Measurements from ENCODE around the gene MED17. TPM values are rescaled to one million over a fixed set of nuclear protein-coding genes. Genes with fewer than 3 reads are reported as not detected.

Gene MED17
- total and polyA plus RNA-seq, 9 donors, result 24.9 to 38.3 (median 32.0) TPM

DNA sequence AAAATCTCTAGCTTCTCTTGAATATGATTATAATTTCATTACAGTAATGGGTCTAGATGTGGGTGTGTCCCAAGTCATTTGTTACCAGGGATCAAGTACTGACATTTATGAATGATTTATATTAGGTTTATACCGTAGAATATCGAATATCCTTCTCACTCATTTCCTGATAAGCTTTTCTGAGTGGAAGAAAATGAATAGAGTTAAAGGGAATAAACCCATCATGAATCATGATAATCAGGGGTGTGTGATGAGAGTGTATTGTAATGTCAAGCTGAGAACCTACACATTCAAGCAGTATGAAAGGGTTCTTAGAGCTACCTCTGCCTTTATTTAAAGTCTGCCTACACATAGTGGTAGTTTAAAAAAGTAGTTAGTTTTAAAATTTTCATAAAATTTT is 17.3 kb downstream of the MED17 start:
- Histone ChIP-seq H3K36me3 (no peaks in the 10 kb centered on the region), H3K27ac (no peak overlapping the region), H3K9me3 (no peaks in the 10 kb centered on the region), H3K4me3 (no peak overlapping the region), H3K27me3 (no peaks in the 10 kb centered on the region), H3K4me1 (ENCODE audit: insufficient read depth) (no peaks in the 10 kb centered on the region)
- no peak for TF ChIP-seq POLR2A (IDR thresholded peaks at IDR 0.05)
- TF ChIP-seq, protein P1, sequence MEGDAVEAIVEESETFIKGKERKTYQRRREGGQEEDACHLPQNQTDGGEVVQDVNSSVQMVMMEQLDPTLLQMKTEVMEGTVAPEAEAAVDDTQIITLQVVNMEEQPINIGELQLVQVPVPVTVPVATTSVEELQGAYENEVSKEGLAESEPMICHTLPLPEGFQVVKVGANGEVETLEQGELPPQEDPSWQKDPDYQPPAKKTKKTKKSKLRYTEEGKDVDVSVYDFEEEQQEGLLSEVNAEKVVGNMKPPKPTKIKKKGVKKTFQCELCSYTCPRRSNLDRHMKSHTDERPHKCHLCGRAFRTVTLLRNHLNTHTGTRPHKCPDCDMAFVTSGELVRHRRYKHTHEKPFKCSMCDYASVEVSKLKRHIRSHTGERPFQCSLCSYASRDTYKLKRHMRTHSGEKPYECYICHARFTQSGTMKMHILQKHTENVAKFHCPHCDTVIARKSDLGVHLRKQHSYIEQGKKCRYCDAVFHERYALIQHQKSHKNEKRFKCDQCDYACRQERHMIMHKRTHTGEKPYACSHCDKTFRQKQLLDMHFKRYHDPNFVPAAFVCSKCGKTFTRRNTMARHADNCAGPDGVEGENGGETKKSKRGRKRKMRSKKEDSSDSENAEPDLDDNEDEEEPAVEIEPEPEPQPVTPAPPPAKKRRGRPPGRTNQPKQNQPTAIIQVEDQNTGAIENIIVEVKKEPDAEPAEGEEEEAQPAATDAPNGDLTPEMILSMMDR (IDR thresholded peaks at IDR 0.05), result no peak
- TF ChIP-seq EP300 (IDR thresholded peaks at IDR 0.05), result no peak
- DNase-seq, result no peak
- WGBS, 3 donors, result 71 to 80% (median 77%) methylated on average over 2 of the region's 2 CpGs
- intact Hi-C loops (cut with DNase I), result no loop called here

DNA sequence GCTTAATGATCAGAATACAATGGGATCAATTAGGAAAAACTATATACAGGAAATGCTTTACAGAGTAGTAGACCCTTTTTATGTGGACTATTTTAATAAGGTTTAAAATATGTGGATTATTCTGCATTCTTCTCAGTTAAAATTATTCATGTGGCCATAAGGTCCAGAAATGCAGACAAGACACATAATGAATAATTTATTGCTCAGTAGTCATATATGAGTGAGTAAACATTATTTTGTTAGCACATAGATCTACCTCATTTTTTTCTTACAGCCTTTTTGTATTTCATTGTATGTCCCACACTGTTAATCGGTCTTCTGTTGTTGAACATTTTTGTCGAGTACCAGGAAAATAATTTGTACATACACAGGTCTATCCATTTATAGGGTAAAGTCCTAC is 20.8 kb downstream of the MED17 start:
- Histone ChIP-seq H3K9me3 (no peaks in the 10 kb centered on the region), H3K4me3 (no peak overlapping the region), H3K27ac (no peak overlapping the region), H3K4me1 (ENCODE audit: insufficient read depth) (no peaks in the 10 kb centered on the region), H3K27me3 (no peaks in the 10 kb centered on the region), H3K36me3 (no peaks in the 10 kb centered on the region)
- DNase-seq, result no peak
- TF ChIP-seq POLR2A (IDR thresholded peaks at IDR 0.05), result no peak
- no peak for TF ChIP-seq EP300 (IDR thresholded peaks at IDR 0.05)
- TF ChIP-seq, protein P1 (IDR thresholded peaks at IDR 0.05), result no peak
- 92 to 95% (median 94%) methylated on average over 2 of the region's 2 CpGs for WGBS, 3 donors
- intact Hi-C loops (cut with DNase I), result no loop called here

DNA sequence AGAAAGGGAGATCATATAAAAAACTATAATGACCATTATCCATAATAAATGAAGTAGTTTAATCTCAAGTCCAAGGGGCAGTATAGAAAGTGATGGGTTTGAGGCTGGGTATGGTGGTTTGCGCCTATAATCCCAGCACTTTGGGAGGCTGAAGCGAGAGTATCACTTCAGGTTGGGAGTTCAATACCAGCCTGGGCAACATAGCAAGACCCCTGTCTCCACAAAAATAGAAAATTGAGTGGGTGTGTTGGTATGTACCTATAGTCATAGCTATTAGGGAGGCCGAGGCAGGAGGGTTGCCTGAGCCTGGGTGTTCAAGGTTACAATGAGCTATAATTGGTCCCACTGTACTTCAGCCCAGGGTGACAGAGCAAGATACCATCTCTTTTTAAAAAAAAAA is 23.9 kb downstream of the MED17 start:
- H3K36me3 ChIP-seq, result no peaks in the 10 kb centered on the region
- H3K27ac ChIP-seq, result no peak overlapping the region
- intact Hi-C loops (cut with DNase I), result no loop called here
- DNase-seq, result no peak
- H3K9me3 ChIP-seq, result no peaks in the 10 kb centered on the region
- WGBS, 3 donors, result 93 to 98% (median 96%) methylated on average over 3 of the region's 3 CpGs
- H3K4me1 ChIP-seq (ENCODE audit: insufficient read depth), result no peaks in the 10 kb centered on the region
- no peak for TF ChIP-seq POLR2A (IDR thresholded peaks at IDR 0.05)
- TF ChIP-seq EP300 (IDR thresholded peaks at IDR 0.05), result no peak
- TF ChIP-seq, protein P1 (IDR thresholded peaks at IDR 0.05), result no peak
- H3K27me3 ChIP-seq, result no peaks in the 10 kb centered on the region
- H3K4me3 ChIP-seq, result no peak overlapping the region

DNA sequence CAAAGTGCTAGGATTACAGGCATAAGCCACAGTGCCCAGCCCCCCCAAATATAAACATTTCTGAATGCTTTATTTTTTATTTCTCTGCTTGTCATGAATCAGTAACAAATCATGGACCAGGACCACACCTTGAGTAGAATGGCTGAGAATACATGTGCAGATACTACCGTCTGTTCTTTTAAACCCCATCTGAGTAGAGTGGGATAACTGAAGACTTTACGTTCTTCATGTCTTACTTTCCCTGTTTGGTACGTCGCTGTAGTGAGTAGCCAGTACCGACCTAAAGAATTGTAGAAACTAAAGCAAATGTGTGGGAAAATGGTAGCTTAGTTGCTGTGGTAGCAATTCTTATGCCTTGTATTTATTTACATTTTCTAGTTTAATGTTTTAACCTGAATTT is 29.9 kb downstream of the MED17 start:
- no peaks in the 10 kb centered on the region for H3K36me3 ChIP-seq
- intact Hi-C loops (cut with DNase I), result no loop called here

More for the DNA sequence above, 29.9 kb downstream of the MED17 start:
- H3K27me3 ChIP-seq, result no peaks in the 10 kb centered on the region
- H3K9me3 ChIP-seq, result no peaks in the 10 kb centered on the region
- TF ChIP-seq POLR2A (IDR thresholded peaks at IDR 0.05) (no peak), EP300 (IDR thresholded peaks at IDR 0.05) (no peak)
- TF ChIP-seq, protein P1 (IDR thresholded peaks at IDR 0.05), result no peak
- 95 to 97% (median 97%) methylated on average over 5 of the region's 5 CpGs for WGBS, 3 donors
- no peak for DNase-seq
- H3K27ac ChIP-seq, result no peak overlapping the region
- H3K4me3 ChIP-seq, result no peak overlapping the region
- H3K4me1 ChIP-seq (ENCODE audit: insufficient read depth), result no peaks in the 10 kb centered on the region
